HFFc6 (cell line): ENCODE results near the gene RAB11FIP4. TPM values are rescaled to one million over a fixed set of nuclear protein-coding genes. Genes with fewer than 3 reads are reported as not detected.

Source experiments
- DNase-seq: peaks from one replicate; pipeline ENCODE4 v3.0.0-alpha.2; 2018
- H3K27ac Mint-ChIP-seq: 2 replicates; pipeline ENCODE4 v1.8.0; 2020; ENCODE audit warnings: mild to moderate bottlenecking, mixed read lengths
- H3K27me3 Mint-ChIP-seq: 2 replicates; pipeline ENCODE4 v1.8.0; 2021; ENCODE audit warnings: mild to moderate bottlenecking, moderate library complexity, mixed read lengths; ENCODE audit not compliant: insufficient read depth
- H3K36me3 Mint-ChIP-seq: 2 replicates; pipeline ENCODE4 v1.8.0; 2021; ENCODE audit warnings: low read depth, mixed read lengths
- H3K4me1 Mint-ChIP-seq: 2 replicates; pipeline ENCODE4 v1.8.0; 2020; ENCODE audit warnings: low read depth, mixed read lengths
- H3K4me3 Mint-ChIP-seq: 2 replicates; pipeline ENCODE4 v1.8.0; 2020; ENCODE audit warnings: mild to moderate bottlenecking, moderate library complexity, mixed read lengths
- H3K9me3 Mint-ChIP-seq: 2 replicates; pipeline ENCODE4 v1.8.0; 2020; ENCODE audit warnings: mild to moderate bottlenecking, mixed read lengths
- total RNA-seq, 6 experiments: library from RNA; stranded (reverse); fragmentation: NEBNext Ultra II Directional; extraction: Animal tissue kit (Norgen Biotek cat#: 25700); gene quantifications; 2 replicates in 1 of 6; 3 replicates in 5 of 6; pipeline ENCODE4 v1.2.3, GENCODE V29; 2021
- TF ChIP-seq, protein P1 (sequence below): fragments of 200-600 bp; sonication (generic); IDR thresholded peaks from 2 replicates; pipeline ENCODE4 v1.5.0; 2021; ENCODE audit warnings: antibody characterized with exemption, mild to moderate bottlenecking

Gene RAB11FIP4
- total RNA-seq, 6 experiments from 2014 or later: 0.02 to 0.38 (median 0.09) TPM

DNA sequence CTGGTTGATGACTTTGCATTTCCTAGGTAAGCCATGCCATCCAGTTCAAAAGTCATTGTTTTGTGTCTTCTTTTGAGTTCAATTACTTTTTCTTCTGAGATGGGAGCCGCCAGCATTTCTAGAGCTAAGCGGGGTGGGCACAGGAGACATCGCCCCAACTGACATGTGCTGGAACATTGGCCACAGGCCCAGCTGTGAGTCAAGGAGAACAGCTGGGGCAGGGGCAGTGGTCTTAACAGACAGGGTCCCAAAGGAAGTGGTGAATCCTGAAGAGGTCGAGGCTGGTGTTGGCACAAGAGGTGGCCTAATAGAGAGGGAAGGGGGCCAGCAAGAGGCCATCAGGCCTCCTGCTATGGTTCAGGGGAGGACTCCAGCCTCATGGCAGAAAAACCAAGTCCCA lies 17.1 kb downstream of the RAB11FIP4 start:
- Mint-ChIP-seq H3K27ac (no peak overlapping the region), H3K4me3 (no peak overlapping the region), H3K4me1 (peaks cover 8% of the 10 kb centered on the region), H3K27me3 (peaks cover 37% of the 10 kb centered on the region), H3K9me3 (no peaks in the 10 kb centered on the region), H3K36me3 (no peaks in the 10 kb centered on the region)
- TF ChIP-seq, protein P1, sequence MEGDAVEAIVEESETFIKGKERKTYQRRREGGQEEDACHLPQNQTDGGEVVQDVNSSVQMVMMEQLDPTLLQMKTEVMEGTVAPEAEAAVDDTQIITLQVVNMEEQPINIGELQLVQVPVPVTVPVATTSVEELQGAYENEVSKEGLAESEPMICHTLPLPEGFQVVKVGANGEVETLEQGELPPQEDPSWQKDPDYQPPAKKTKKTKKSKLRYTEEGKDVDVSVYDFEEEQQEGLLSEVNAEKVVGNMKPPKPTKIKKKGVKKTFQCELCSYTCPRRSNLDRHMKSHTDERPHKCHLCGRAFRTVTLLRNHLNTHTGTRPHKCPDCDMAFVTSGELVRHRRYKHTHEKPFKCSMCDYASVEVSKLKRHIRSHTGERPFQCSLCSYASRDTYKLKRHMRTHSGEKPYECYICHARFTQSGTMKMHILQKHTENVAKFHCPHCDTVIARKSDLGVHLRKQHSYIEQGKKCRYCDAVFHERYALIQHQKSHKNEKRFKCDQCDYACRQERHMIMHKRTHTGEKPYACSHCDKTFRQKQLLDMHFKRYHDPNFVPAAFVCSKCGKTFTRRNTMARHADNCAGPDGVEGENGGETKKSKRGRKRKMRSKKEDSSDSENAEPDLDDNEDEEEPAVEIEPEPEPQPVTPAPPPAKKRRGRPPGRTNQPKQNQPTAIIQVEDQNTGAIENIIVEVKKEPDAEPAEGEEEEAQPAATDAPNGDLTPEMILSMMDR: no peak
- DNase-seq: no peak

DNA sequence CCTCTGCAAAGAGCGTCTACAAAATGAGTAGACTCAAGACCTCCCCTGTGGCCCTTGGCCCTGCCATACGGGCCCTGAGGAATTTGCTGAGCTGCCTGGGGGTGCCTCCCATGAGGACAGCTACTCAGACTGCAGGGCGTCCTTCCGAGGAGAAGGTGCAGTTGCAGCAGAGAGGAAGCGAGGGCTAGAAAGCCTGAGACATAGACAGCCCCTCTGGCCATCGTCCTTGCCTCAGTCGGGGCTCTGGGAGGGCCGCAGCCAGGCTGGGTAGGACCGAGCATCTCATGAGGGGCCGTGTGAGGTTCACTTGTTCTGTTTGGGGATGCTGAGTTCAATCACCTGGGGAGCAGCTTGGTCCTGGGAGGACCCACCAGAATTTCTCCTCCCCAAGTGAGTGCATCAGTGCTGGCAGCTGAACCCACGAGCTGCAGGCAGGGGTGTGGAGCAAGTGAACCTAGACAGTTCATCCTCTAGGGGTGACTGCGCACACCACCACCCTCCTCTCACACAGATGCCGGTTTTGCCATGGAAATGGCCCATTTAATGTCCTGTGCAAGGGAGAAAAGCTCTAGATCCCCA lies 20.3 kb downstream of the RAB11FIP4 start:
- peaks cover 30% of the 10 kb centered on the region for H3K27me3 Mint-ChIP-seq
- TF ChIP-seq, protein P1: no peak
- H3K9me3 Mint-ChIP-seq: no peaks in the 10 kb centered on the region
- no peak overlapping the region for H3K27ac Mint-ChIP-seq
- no peak overlapping the region for H3K4me3 Mint-ChIP-seq
- DNase-seq: no peak
- peaks cover 16% of the 10 kb centered on the region for H3K4me1 Mint-ChIP-seq
- no peaks in the 10 kb centered on the region for H3K36me3 Mint-ChIP-seq

DNA sequence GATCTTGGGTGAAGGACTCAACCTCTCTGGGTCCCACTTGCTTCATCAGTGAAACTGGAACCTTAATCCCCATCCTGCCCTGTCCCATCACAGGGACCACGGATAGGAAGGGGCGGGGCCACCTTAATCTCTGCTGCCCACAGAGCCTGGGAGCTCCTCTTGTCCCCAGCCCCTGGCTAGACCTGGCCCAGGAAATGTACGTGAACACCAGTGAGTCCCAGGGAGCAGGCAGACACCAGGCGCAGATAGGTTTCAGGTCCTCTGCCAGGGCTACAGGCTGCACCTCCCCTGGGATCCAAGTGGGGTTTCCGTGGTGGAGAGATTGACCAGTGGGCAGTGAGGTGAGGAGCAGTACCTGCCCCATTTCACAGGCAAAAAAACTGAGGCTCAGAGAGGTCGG lies 21.0 kb downstream of the RAB11FIP4 start:
- H3K4me3 Mint-ChIP-seq: no peak overlapping the region
- H3K9me3 Mint-ChIP-seq: no peaks in the 10 kb centered on the region
- TF ChIP-seq, protein P1: no peak
- peaks cover 16% of the 10 kb centered on the region for H3K4me1 Mint-ChIP-seq
- H3K36me3 Mint-ChIP-seq: no peaks in the 10 kb centered on the region
- peaks cover 32% of the 10 kb centered on the region for H3K27me3 Mint-ChIP-seq
- no peak overlapping the region for H3K27ac Mint-ChIP-seq
- no peak for DNase-seq

DNA sequence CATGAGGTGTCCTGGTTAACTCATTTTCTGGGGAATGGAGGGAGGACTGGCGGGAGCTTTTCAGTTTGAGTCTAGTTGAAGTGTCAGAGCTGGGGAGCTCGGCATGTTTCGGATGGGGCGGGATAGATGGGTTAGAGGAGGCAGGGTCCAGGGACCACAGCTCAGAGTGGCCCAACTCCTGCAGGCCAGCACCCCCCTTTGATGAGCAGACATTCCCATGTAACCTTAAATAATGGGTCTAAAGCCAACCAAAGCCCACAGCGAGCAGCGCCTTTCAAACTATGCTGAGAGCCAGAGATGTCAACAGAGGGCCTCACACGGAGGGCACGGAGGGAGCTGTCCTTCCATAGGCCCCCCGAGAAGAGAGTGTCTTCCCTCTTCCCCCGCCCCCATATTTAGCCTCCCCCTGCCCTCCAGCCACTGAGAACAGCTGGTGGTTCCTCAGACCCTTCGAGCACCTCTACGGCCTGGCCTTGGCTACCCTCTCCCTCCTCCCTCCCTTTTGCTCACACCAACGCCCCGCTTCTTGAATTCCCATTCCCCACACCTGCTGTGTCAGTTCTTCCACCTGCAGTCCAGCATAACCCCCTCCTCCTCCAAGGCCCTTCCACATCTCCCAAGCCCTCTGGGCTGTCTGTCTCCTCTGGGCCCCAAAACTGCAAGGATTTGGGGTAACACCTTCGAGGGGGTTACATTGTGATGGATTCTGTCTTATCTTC lies 21.8 kb downstream of the RAB11FIP4 start:
- peaks cover 16% of the 10 kb centered on the region for H3K4me1 Mint-ChIP-seq
- peaks cover 38% of the 10 kb centered on the region for H3K27me3 Mint-ChIP-seq
- no peaks in the 10 kb centered on the region for H3K9me3 Mint-ChIP-seq
- H3K36me3 Mint-ChIP-seq: no peaks in the 10 kb centered on the region
- H3K4me3 Mint-ChIP-seq: peak overlapping the region; percentile 46; the same call in 1 of the 2 replicates
- no peak for DNase-seq
- H3K27ac Mint-ChIP-seq: peak overlapping the region; percentile 38; the same call in 1 of the 2 replicates
- TF ChIP-seq, protein P1: no peak

DNA sequence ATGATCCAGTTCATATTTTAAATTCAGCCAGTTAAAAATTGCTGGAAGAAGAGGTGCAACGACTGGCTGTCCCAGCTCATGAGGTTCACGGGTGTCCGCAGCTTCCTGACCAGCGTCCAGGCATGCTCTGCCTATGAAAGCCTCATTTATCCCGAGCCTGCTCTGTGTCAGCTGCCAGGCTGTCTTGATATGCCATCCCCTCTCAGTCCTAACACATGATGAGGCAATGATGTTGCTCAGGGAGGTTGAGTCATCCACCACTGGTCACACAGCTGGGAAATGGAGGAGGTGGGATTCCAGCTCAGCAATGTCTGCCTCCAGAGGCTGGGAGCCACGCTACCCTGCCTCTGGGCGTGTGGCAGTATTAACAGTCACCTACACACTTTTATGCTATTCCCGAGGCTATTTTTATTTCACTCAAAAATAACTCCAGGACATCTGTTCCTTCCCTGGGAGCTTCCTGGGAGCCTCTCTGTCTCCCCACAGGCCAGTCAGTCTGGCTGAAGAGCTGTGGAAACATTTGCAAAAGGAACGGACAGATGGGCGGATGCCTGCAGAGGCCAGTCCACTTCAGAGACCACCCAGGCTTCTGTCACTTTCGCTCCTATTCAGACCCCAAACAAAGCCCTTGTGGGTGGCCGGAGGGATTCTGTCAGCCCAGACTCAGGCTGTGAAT lies 22.5 kb downstream of the RAB11FIP4 start:
- Mint-ChIP-seq H3K4me1 (peaks cover 16% of the 10 kb centered on the region), H3K36me3 (no peaks in the 10 kb centered on the region), H3K4me3 (peak overlapping the region; percentile 46; the same call in 1 of the 2 replicates), H3K27ac (peak overlapping the region; percentile 38; the same call in 1 of the 2 replicates), H3K9me3 (no peaks in the 10 kb centered on the region), H3K27me3 (peaks cover 33% of the 10 kb centered on the region)
- TF ChIP-seq, protein P1: no peak
- DNase-seq: peak; percentile 77
